Measurements from ENCODE around the gene NBR1.
"Not testable (repeated sequence)": the region's sequence is repeated elsewhere in the genome, so short reads cannot be mapped to it uniquely, and the experiment has no call there.

Gene NBR1

DNA sequence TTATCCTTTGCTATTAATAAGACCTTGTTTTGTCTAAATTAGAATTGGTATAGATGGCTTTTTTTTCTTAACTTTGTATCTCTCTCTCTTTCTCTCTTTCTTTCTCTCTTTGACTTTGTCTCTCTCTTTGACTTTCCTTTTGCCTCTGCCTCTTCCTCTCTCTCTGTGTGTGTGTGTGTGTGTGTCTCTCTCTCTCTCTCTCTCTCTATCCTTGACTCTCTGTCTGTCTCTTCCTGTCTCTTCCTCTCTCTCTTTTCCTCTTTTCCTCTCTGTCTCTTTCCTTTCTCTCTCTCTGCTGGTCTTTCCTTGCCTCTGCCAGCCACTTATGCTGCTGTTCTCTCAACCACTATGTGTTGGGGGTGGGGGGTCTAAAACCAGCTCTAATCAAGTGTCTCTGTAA lies 5.0 kb upstream of the NBR1 start:
- H3F3A ChIP-seq (ENCODE audit: insufficient read depth, low read length); H3K27me3 ChIP-seq (replicated peaks; ENCODE audit: insufficient read depth, low read length); H3K4me3 ChIP-seq (ENCODE audit: low read length); H3K4me2 ChIP-seq (ENCODE audit: low read depth, low read length); H3K36me3 ChIP-seq (replicated peaks; ENCODE audit: insufficient read depth, low read length); H3K4me1 ChIP-seq (ENCODE audit: low read length); H3K9ac ChIP-seq (ENCODE audit: low read length); H2AFZ ChIP-seq (ENCODE audit: low read length); H3K27ac ChIP-seq (ENCODE audit: low read length); H3K9me3 ChIP-seq (replicated peaks; ENCODE audit: insufficient read depth, low read length); H4K20me1 ChIP-seq (ENCODE audit: insufficient read depth, low read length); DNase-seq; H3K9me2 ChIP-seq (replicated peaks; ENCODE audit: insufficient read depth, low read length): not testable (repeated sequence)
- H3K79me2 ChIP-seq (ENCODE audit: low read length), result peaks cover 28% of the 10 kb centered on the region

DNA sequence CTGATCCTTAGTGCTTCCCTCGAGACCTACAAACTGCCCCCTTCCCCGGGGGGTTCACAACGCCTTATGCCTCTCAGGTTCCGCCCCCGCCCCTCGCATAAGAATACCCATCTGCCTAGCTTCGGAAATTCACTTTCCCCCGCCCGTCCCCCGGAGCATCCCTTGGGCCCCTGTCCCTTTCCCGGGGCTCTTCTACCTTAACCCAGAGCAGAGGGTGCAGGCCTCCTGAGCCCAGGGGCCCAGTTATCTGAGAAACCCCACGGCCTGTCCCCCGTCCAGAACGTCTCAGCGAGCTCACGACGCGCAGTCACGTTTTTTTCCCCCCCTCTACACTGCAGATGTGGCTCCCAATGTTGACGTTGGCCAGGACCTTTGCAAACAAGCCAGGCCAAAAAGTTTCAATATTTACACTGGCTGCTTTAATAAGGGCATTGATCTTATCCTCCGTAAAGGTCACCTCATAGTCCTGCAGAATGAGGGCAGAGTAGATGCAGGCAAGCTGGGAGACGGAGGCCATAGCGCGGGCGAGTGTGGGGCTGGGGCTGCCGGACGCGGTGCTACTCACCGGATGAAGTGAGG lies 1.4 kb upstream of the NBR1 start:
- peak overlapping the region; percentile 70 for H2AFZ ChIP-seq (ENCODE audit: low read length)
- peak overlapping the region; percentile 83 for H3K4me3 ChIP-seq (ENCODE audit: low read length)
- peak overlapping the region; percentile 89 for H3K9ac ChIP-seq (ENCODE audit: low read length)
- TF ChIP-seq EZH2phosphoT487 (IDR thresholded peaks at IDR 0.05; ENCODE audit: low read length) (no peak), EZH2 (optimal IDR thresholded peaks at IDR 0.05; ENCODE audit: low read depth, low read length) (no peak)
- TF ChIP-seq, protein P1, sequence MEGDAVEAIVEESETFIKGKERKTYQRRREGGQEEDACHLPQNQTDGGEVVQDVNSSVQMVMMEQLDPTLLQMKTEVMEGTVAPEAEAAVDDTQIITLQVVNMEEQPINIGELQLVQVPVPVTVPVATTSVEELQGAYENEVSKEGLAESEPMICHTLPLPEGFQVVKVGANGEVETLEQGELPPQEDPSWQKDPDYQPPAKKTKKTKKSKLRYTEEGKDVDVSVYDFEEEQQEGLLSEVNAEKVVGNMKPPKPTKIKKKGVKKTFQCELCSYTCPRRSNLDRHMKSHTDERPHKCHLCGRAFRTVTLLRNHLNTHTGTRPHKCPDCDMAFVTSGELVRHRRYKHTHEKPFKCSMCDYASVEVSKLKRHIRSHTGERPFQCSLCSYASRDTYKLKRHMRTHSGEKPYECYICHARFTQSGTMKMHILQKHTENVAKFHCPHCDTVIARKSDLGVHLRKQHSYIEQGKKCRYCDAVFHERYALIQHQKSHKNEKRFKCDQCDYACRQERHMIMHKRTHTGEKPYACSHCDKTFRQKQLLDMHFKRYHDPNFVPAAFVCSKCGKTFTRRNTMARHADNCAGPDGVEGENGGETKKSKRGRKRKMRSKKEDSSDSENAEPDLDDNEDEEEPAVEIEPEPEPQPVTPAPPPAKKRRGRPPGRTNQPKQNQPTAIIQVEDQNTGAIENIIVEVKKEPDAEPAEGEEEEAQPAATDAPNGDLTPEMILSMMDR (IDR thresholded peaks at IDR 0.05; ENCODE audit: low read length), result no peak
- no peaks in the 10 kb centered on the region for H3K27me3 ChIP-seq (replicated peaks; ENCODE audit: insufficient read depth, low read length)
- no peaks in the 10 kb centered on the region for H3K9me3 ChIP-seq (replicated peaks; ENCODE audit: insufficient read depth, low read length)
- no peaks in the 10 kb centered on the region for H4K20me1 ChIP-seq (ENCODE audit: insufficient read depth, low read length)
- peak overlapping the region; percentile 81 for H3K4me2 ChIP-seq (ENCODE audit: low read depth, low read length)
- 0 out of 2 replicates have a peak, but pooled peaks cover 6% of the 10 kb centered on the region for H3K4me1 ChIP-seq (ENCODE audit: low read length)
- H3K79me2 ChIP-seq (ENCODE audit: low read length), result peaks cover 57% of the 10 kb centered on the region
- H3K9me2 ChIP-seq (replicated peaks; ENCODE audit: insufficient read depth, low read length), result no peaks in the 10 kb centered on the region
- no peak for DNase-seq
- peak overlapping the region; percentile 95; the same call in 1 of the 2 replicates for H3K27ac ChIP-seq (ENCODE audit: low read length)
- no peaks in the 10 kb centered on the region for H3K36me3 ChIP-seq (replicated peaks; ENCODE audit: insufficient read depth, low read length)
- H3F3A ChIP-seq (ENCODE audit: insufficient read depth, low read length), result peaks cover 14% of the 10 kb centered on the region; the same call in 1 of the 2 replicates

DNA sequence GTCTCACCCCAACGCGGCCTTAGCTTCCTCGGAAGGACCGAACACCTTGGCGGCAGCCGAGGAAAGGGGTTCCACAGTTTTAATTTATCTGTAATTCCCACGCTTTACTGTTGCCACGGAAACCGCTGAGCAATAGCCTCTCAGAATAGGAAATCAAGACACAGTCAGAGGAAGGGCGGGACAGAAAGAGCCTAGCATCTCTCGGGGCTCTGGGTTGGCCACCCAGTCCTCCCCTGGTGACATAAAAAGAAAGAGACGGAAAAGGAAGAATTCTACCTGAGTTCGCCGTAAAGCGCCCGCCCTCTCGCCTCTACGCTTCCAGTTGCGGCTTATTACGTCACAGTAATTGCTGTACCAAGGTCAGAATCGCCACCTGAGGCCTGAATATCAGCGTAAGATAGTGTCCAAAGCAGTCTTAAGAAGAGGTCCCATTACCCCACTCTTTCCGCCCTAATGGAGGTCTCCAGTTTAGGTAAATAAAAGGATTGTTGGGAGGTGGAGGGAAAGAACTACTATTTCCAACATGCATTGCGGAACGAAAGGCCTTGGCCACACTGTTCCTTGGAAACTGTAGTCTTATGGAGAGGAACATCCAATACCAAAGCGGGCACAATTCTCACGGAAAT lies 761 bp upstream of the NBR1 start:
- peaks cover 14% of the 10 kb centered on the region; the same call in 1 of the 2 replicates for H3F3A ChIP-seq (ENCODE audit: insufficient read depth, low read length)
- no peaks in the 10 kb centered on the region for H3K27me3 ChIP-seq (replicated peaks; ENCODE audit: insufficient read depth, low read length)
- peak overlapping the region; percentile 83 for H3K4me3 ChIP-seq (ENCODE audit: low read length)
- no peaks in the 10 kb centered on the region for H3K36me3 ChIP-seq (replicated peaks; ENCODE audit: insufficient read depth, low read length)
- peak overlapping the region; percentile 95 for H3K27ac ChIP-seq (ENCODE audit: low read length)
- H3K79me2 ChIP-seq (ENCODE audit: low read length), result peaks cover 60% of the 10 kb centered on the region
- TF ChIP-seq EZH2phosphoT487 (IDR thresholded peaks at IDR 0.05; ENCODE audit: low read length), result no peak
- TF ChIP-seq EZH2 (optimal IDR thresholded peaks at IDR 0.05; ENCODE audit: low read depth, low read length), result no peak
- TF ChIP-seq, protein P1 (IDR thresholded peaks at IDR 0.05; ENCODE audit: low read length), result no peak
- peak overlapping the region; percentile 81 for H3K4me2 ChIP-seq (ENCODE audit: low read depth, low read length)
- DNase-seq, result peak; percentile 96
- no peaks in the 10 kb centered on the region for H3K9me2 ChIP-seq (replicated peaks; ENCODE audit: insufficient read depth, low read length)
- peak overlapping the region; percentile 70 for H2AFZ ChIP-seq (ENCODE audit: low read length)
- peak overlapping the region; percentile 89 for H3K9ac ChIP-seq (ENCODE audit: low read length)
- no peaks in the 10 kb centered on the region for H3K9me3 ChIP-seq (replicated peaks; ENCODE audit: insufficient read depth, low read length)
- no peaks in the 10 kb centered on the region for H4K20me1 ChIP-seq (ENCODE audit: insufficient read depth, low read length)
- peaks cover 8% of the 10 kb centered on the region for H3K4me1 ChIP-seq (ENCODE audit: low read length)

Measured in MM.1S (cell line).